HG03342 (cell line): ENCODE data around the gene PPARG.

ENCODE experiments used
- ATAC-seq: cut with Tn5 transposase; IDR thresholded peaks from one replicate; pipeline ENCODE4 v1.9.1; 2021; ENCODE audit warnings: mild to moderate bottlenecking, moderate library complexity; ENCODE audit not compliant: unreplicated experiment

The PPARG gene

DNA sequence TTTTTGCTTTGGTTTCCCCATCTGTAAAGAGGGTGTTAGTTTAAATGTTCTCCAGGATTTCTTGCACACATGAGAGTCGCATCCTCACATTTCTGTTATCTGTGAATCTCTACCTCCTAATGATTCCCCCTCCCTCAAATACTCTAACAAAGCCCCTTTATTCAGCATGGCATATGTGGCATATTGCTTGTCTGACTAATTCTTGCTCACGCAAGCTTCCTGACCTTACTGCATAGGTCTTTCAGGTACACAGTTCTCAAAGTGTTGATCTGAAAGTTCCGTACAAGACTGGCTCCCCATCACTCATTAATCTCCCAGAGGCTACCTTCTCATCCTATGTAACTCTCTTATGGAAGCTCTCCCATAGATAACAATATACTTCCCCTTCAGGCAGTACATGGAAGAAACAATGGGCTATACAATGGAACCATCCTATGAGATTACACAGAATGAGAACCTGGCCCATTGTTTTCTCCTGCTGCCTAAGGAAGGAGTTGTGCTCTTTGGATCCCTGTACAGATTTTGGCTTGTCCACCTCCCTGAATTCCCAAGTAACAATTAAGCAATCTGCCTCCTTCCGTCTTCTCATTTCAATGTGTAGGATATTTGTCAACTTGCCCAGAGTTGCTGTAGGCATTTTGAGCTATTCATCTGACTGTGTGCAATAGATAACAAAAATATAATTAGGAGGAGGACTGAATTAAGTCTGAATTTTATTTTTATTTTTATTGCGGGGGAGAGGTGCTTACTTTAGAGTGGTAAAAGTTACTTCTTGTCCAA, 51.0 kb downstream of the PPARG start:
- ATAC-seq, result no peak

DNA sequence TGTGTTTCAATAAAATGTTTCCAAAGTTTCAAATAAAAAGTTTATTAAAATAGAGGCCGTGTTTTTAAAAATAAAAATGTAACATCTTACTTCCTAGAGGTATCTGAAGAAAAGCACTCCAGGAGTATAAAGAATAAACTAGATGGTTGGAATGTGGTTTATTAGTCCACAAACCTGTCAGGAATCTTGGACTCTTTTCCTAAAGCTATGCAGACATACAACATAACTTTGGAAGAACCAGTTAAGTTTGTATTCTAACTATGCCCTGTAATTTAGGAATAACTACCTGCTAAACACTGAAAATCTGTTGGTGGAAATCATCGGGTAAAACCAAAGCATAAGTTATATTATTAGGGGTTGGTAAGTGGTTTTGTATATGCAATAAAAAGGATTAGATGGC, 51.6 kb downstream of the PPARG start:
- no peak for ATAC-seq

DNA sequence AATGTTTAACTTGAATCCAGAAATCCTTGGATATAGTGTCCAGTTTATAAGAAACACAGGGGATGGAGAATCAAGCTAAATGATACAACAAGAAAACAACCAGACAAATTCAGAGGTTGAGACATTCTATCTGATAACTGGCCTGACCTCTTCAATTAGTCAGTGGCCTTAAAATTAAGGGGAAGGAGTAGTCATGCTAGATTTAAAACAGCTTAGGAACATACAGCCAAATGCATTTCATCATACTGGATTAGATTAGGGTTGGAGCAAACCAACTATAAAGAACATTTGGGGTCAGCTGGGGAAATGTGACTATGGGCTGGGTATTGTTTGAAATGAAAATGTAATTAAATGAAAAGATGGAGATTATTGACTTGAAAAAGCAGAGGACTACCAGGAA, 53.3 kb downstream of the PPARG start:
- ATAC-seq, result no peak

DNA sequence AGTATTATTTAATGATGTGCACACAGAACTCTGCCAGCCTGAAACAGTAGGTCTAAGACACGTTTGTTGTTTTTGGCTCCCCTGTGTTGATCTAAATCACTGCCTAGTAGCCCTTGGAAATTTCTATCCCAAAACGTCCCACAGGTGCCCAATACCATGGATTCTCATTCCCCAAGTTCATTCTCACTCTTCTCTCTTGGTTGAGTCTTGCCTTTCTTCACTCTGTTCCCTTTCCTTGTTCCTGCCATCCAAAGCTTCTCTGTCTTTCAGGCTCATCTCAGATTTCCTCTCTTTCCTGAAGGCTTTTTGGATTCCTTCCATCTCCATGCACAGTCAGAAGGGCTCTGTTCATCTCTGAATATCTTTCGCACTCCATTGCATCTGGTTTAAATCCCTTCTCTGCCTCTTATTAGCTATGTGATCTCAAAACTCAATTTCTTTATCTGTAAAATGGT, 54.2 kb downstream of the PPARG start:
- no peak for ATAC-seq

DNA sequence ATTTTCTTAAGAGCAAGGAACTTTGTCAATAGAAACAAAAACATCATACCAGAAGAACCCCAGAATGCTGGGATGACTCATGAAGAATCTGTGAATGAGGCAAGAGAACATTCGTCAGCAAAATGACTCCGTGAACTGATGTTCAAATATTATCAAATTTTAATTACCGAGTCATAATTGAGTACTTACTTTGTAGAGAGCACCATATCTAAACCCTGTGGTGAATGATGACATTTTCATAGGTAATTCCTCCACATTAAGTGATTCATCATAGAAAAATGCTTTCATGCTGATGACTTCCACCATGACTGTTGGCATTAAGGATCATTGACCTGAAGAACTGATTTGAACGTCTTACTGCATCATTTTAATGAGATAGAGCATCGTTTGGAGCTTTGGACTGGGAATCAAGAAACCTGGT, 56.3 kb downstream of the PPARG start:
- ATAC-seq, result no peak

DNA sequence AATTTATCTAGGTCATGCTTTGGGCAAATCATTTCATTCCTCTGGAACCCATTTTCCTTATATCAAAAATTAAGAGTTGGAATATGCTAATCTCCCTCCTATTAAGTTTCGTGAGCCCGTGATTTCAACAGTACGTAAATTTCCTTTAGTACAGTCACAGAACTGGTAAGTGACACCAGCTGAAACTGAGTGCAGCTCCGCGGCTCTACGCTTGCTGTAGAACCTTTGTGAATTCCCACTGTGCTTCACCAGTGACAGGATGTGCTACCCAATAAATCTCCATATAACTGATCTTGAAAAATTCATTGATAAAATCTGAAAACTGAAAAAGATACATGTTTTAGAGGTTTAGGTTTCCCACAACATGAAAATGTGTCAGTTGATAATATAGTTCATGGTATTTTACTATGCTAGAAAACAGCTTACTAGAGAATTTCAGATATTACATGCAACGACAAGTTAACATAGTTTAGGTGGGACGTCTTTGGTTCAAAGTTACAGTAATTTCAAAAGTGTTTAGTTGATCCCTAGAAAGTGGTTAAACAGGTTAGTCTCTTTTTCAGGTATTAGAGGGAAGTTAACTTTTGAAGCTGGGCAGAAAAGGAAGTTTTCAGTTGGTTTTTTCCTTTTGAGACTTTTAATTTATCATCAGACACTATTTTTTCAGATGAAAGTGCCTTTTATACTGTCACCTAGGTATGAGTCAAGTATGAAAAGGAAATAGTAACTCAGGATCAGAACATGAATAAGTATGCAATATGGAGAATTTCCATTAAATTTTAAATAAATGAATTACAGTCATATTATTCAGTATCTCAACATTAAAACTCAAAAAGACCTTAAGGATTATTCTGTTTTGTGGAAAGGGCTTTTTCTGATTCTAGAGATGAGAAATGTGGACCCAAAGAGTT, 57.0 kb downstream of the PPARG start:
- ATAC-seq, result no peak

DNA sequence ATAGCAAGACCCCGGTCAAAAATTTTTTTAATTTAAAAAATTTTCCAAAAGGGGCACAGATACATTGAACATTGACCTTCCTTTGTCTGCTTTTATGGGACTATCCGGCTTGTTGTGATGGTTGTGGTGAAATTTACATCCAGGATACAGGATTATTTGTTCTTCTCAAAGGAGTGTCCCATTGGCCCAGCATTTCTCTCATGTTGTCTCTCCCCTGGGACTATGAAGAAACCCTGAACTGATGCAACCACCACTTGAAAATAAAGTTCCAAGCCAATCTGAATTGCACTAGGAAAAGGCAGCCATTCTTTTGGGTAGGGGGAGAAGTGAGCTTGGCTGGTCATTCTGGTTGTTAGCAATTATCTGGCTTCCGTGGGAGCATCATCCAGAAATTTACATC, 58.4 kb downstream of the PPARG start:
- no peak for ATAC-seq

DNA sequence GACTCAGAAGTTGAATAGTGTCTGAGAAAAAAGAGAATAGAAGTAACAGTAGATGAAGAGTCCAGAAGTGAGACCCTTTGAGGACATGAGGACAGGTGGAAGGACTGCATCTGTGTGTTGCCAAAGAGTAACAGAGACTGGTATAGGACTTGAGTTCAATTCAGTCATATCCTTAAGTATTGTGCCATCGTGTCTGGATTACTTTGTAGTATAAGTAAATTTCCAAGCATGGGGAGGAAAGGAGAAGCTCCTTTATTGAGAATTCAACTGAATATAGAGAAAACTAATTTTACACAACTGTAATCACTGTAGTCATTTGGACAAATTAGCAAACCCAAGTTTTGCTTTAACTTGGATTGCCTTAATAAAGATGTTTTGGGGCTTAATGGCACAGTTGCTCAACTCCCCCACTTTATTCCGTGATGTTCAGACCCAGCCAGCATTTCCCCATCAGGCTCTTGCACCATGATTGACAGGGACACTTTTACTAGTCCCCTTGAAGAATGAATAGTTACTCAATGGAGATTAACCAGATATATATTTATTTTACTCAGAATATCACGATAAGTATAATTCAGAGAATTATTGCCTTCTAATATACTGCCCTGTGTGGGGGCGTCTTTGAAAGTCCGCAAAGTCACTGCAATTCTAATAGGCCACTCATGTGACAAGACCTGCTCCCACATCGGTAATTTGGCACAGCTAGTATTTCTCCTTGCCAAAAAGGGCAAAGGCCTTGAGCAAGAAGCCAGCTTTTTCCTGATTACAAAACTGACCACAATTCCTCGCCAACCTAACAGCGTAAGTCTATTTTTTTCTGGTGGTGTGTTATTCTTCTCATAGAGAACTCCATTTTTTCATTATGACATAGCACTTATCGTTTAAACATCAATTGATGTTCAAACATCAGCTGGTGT, 61.3 kb downstream of the PPARG start:
- ATAC-seq, result no peak

DNA sequence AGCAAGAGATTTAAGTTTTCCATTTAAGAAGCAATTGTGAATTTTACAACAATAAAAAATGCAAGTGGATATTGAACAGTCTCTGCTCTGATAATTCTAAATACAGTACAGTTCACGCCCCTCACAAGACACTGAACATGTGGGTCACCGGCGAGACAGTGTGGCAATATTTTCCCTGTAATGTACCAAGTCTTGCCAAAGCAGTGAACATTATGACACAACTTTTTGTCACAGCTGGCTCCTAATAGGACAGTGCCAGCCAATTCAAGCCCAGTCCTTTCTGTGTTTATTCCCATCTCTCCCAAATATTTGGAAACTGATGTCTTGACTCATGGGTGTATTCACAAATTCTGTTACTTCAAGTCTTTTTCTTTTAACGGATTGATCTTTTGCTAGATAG, 62.3 kb downstream of the PPARG start:
- ATAC-seq, result no peak

DNA sequence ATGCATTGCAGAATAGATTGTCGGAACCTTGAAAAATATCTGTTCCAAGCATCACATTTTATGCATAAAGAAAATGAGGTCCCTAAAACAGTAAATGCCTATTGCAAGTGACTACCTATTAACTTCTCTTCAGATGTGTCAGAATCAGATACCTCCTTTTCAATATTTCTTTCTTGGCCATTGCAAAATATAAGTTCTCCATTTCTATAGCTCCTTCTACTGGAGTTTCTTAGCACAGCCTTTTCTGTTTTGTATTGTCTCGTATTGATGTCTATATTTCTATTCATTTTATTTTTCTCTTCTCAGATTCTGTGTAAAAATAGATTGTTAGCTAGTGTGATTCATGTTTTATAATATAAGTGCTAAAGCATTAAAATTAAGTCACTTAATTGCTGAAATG, 63.4 kb downstream of the PPARG start:
- no peak for ATAC-seq

DNA sequence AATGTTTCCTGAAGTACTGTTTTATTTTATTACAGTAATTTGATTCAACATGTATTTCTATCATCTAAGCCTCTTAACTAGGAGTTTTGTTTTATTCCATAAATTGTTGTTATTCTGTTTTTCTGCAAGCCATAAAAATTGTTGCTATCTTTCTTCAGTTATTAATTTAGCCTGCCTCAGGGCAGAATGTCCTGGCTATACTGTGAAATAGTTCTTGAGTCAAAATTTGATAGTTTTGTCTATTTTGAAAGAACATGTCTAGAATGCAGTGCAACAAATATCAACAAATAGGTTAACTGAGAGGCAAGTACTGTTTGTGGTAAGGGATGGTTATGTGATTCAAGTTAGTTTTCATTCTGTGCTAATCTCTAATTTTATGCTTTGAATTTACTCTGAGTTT, 63.9 kb downstream of the PPARG start:
- no peak for ATAC-seq

DNA sequence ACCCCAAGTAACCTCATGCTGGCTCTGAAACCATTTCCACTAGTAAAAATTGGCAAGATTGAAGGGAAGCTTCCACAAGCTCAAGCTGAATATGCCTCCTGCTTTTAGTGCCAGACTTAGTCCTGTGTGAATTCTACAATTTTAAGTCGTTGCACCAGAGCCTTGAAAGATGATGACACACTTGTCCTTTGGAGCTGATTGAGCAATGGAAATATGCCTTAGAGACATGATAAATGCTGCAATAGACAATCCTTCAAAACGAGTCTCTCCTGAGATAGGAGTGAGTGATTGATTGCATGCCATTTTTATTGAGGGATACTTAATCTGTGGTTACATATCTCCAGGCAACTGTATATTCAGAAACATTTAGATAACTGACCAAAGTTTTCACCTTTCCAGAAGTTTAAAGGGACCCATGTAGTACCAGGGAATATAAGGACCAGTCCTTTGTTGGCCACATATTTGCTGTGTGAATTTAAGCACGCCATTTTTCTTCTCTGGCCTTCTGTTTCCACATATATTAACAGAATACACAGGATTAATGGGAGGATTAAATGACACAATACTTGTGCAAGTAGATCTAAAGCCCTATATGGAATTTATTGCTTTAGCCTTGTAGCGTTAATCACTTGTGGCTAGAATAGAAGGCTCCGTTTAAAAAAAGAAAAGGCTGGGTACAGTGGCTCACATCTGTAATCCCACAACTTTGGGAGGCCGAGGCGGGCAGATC, 65.1 kb downstream of the PPARG start:
- ATAC-seq, result no peak

DNA sequence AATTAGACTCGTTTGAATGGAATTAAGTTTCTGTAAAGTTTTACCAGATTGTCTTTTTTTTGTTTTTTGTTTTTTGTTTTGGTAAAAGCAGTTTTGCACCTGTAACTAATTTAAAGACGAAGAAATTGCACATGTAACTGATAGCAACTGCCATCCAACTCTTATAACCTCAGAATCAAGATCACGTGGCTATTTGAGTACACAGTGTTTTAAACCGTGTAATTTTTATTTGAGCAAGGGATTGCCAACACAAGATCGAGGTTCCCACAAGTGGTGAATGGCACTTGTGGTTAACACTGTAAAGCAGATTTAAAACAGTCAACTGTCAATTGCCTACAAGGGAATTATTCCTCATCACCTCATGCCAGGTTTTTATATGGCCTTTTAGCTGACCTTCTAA, 67.3 kb downstream of the PPARG start:
- no peak for ATAC-seq

DNA sequence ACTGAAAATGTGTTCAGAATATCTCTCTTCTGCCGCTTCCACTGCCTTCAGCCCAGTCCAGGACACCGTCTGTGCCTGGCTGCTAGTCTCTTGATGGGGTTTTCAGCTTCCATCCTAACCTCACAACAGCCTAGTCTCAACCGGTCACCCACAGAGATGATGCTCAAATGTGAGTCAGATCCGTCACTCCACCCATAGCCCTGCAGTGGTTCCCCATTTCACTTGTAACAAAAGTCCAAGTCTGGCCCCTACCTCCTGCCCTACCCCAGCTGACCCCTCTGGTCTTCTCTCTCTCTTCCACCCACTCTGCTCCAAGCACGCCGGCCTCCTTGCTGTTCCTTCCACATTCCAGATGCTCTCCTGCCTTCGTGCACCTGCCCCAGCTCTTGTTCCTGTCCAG, 68.1 kb downstream of the PPARG start:
- no peak for ATAC-seq

DNA sequence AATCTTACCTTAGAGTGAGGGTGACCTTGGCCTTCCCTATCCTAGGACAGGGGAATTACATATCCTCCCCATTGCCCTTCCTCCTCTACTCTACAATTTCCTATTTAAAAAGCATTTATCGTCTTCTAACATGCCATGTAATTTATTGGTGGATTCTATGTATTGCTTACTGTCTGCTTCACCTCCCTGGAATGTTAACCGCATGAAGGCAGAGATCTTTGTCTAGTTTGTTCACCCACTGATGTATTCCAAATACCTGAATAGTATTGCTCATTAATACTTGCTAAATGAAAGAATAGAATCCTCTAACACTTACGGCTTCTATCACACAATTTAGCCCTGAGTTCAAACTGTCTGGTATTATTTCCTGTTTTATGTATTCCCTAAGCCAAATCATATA, 68.6 kb downstream of the PPARG start:
- no peak for ATAC-seq

DNA sequence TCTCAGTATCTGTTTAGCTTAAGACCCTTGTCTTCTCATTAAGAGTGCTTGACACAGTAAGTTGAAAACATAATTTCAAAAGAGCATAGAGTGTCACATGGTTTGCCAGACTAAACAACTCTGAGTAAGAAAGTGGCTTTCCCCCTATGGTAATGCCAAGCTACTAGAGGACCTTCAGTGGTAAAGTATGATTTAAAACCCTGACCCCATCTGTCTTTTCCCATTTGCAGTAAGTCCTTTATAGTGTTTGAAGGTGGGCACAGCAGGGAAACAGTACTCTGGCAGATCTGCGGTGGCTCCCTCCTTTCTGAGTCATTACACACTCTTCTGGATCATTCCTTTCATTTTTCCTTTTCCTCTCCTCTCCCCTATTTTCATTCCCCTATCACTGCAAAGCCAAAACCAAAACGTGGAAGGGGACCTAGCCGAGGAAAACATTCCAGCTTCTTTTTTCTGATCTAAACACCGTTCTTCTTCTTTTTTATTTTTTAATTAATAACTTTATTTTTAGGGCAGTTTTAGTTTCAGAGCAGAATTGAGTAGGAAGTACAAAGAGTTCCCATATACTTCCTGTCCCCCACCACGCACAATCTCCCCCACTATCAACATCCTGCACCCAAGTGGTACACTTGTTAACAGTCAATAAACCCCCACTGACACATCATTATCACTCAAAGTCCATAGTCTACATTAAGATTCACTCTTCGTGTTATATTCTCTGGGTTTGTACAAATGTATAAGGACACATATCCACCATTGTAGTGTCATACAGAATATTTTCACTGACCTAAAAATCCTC, 74.7 kb downstream of the PPARG start:
- no peak for ATAC-seq

DNA sequence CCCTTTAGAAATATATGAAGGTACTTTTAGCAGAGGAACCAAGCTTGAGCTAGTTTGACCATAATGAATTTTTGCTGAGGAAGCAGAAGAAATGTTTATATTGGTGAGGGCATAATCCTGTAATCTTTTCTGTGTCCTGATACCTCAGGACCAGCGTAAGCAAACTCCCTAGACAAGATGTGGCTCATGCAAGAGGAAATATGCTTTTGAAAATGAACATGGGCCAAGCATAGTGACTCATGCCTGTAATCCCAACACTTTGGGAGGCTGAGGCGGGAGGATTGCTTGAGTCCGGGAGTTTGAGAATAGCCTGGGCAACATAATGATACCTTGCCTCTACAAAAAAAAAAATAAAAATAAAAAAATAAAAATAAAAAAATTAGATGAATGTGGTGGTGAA, 78.5 kb downstream of the PPARG start:
- ATAC-seq, result no peak

DNA sequence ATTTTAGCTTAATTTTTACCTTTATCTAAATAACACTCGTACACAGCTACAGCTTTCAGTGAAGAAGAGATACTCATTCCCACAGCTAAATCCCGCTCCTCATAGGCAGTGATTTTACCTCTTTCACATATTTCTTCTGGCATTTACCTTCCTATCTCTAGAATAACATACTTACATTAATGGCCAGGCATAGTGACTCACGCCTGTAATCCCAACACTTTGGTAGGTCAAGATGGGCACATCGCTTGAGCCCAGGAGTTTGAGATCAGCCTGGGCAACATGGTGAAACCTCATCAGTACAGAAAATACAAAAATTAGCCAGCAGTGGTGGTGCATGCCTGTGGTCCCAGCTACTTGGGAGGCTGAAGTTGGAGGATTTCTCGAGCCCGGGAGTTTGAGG, 80.2 kb downstream of the PPARG start:
- ATAC-seq, result no peak

DNA sequence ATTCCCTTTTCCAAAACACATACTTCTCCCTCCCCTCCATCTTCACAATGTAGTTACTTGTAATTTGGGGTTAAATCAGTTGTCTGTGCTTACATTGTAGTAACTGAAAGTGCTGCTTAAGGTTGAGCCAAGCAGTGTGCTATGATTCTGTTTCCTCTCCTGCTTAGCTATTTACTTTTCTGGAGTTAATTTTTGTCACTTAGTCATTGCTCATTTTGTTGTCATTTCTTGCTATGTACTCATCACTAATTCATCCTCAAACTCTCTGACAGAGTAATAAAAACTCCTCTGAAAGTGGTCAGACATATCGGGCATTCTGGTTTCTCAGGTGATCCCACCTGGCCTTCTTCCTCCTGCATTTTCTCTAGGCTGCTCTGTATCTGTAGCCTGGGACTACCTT, 80.7 kb downstream of the PPARG start:
- ATAC-seq, result no peak

DNA sequence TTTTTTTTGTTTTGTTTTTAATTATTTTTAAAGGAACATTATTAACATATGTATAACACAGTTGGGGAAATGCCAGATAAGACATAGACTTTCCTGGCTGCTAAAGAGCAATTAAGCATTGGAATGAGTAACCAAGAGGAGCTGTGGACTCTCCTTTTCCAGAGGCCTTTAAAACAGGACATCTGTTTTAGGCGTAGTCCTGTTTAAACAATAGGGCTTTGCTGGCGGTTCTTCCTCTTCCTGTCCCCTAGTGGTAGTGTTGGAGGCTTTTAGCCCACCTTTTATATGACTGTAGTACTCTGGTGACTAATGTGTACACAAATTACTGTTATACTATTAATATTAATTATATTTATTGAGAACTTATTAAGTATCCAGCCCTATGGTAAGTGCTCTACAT, 81.9 kb downstream of the PPARG start:
- no peak for ATAC-seq
